Epithelial cell of proximal tubule (primary cell): ENCODE data around the gene RPRD1B. TPM values are rescaled to one million over a fixed set of nuclear protein-coding genes. Genes with fewer than 3 reads are reported as not detected.

Source experiments
- DNase-seq: peaks from one replicate; pipeline ENCODE4 v3.0.0-alpha.2; 2011; ENCODE audit warnings: low read depth
- H3K4me3 ChIP-seq: 2 replicates; pipeline ENCODE4 v1.5.1; 2011; ENCODE audit warnings: low read depth, mild to moderate bottlenecking, low read length
- CTCF ChIP-seq: conservative IDR thresholded peaks from 2 replicates; pipeline ENCODE4 v1.5.1; 2012; ENCODE audit warnings: low read depth, mild to moderate bottlenecking, low read length
- total RNA-seq: library from RNA; depleted of rRNA; stranded (reverse); fragments of >200 nt; gene quantifications from 2 replicates; pipeline ENCODE4 v1.2.3, GENCODE V29; 2015

RPRD1B gene
- total RNA-seq, 1 donor from 2014 or later: 19.9 TPM

DNA sequence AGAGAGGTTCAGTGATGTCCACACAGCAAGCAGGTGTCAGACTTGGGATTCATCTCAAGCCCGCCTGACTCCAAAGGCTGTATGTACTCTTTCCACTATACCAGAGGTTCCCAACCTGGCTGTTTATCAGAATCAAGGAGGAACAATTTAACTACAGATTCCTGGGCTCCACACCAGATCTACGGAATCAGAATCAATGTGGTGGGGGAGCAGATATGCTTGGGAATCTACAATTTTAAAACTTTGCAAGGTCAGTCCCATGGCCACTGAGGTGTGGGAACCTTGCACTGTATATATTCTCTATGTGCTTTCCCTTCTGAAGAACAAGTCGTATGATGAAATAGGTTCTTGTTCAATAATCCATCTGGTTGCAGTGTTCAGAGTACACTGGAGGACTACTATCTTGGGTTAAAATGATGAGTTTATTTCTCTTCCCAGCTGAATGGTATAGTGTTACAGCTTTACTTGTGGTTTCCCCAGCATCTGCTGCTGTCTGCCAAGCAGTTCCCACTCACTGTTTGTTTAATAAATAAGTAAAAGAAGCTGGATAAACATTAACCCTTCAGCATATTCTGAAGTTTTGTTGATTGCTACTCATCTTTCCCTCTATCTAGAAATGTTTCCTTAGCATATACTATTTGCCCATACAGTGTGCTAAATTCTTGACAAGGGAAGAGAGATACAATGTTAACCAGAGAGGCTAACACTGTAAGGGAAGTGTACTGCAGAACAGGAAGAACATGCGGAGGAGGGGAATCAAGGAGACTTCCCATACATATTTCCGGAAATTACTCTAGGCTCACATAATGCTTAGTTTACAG is 10.2 kb upstream of the RPRD1B start:
- no peak for DNase-seq
- no peak for TF ChIP-seq CTCF
- no peak overlapping the region for H3K4me3 ChIP-seq

- TF ChIP-seq CTCF: no peak
- no peak overlapping the region for H3K4me3 ChIP-seq
- no peak for DNase-seq
These were observed 9.1 kb upstream of the RPRD1B start for GRCh38 chr20:38024496-38024895.

GRCh38 chr20:38029453-38029852 is 4.1 kb upstream of the RPRD1B start:
- no peak for DNase-seq
- no peak overlapping the region for H3K4me3 ChIP-seq
- no peak for TF ChIP-seq CTCF

DNA sequence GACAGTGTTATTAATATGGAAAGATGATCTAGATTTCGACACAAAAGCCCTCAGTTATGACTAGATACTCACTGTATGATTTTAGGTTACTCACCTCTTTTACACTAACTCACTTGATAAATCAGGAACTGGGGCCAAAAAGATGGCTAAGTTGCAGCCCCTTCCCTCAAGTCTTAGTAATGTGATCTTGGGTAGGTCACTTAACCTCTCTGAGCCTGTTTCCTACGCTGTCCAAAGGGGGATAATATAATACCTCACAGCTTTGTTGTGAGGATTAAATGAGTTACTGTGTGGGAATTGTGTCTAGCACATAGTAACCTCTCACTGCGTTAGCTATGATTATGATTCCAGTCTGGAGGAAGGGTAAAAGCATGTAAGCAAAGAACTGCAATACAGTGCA is 1.6 kb upstream of the RPRD1B start:
- TF ChIP-seq CTCF: no peak
- H3K4me3 ChIP-seq: peak overlapping the region; percentile 96
- no peak for DNase-seq

- DNase-seq: no peak
- peak overlapping the region; percentile 96 for H3K4me3 ChIP-seq
- TF ChIP-seq CTCF: no peak
These were observed 789 bp upstream of the RPRD1B start for GRCh38 chr20:38032585-38033329.

- no peak for TF ChIP-seq CTCF
- H3K4me3 ChIP-seq: peak overlapping the region; percentile 96
- no peak for DNase-seq
These were observed 633 bp downstream of the RPRD1B start for GRCh38 chr20:38034108-38034649.
